ENCODE measurements around the gene WBP2. TPM values are rescaled to one million over a fixed set of nuclear protein-coding genes. Genes with fewer than 3 reads are reported as not detected.

Gene WBP2
- total RNA-seq, 1 donor from 2014 or later: 69.6 TPM

GRCh38 chr17:75823257-75824041, 31.7 kb downstream of the WBP2 start:
- Mint-ChIP-seq H3K27me3 (ENCODE audit: unreplicated experiment) (peaks cover 4% of the 10 kb centered on the region), H3K36me3 (ENCODE audit: low read depth, unreplicated experiment) (peaks cover 26% of the 10 kb centered on the region), H3K4me1 (ENCODE audit: unreplicated experiment) (peaks cover 5% of the 10 kb centered on the region), H3K27ac (ENCODE audit: unreplicated experiment) (no peak overlapping the region), H3K9me3 (ENCODE audit: unreplicated experiment) (no peaks in the 10 kb centered on the region), H3K4me3 (ENCODE audit: unreplicated experiment) (no peak overlapping the region)
- no peak for TF ChIP-seq CTCF (IDR thresholded peaks at IDR 0.05; ENCODE audit: unreplicated experiment)
- no peak for DNase-seq (ENCODE audit: low spot score)

- no peak overlapping the region for H3K27ac Mint-ChIP-seq (ENCODE audit: unreplicated experiment)
- no peak for TF ChIP-seq CTCF (IDR thresholded peaks at IDR 0.05; ENCODE audit: unreplicated experiment)
- peaks cover 4% of the 10 kb centered on the region for H3K27me3 Mint-ChIP-seq (ENCODE audit: unreplicated experiment)
- DNase-seq (ENCODE audit: low spot score): no peak
- no peaks in the 10 kb centered on the region for H3K4me1 Mint-ChIP-seq (ENCODE audit: unreplicated experiment)
- H3K36me3 Mint-ChIP-seq (ENCODE audit: low read depth, unreplicated experiment): peaks cover 26% of the 10 kb centered on the region
- no peaks in the 10 kb centered on the region for H3K9me3 Mint-ChIP-seq (ENCODE audit: unreplicated experiment)
- no peak overlapping the region for H3K4me3 Mint-ChIP-seq (ENCODE audit: unreplicated experiment)
Observed at GRCh38 chr17:75822800-75823166, 32.4 kb downstream of the WBP2 start.

- Mint-ChIP-seq H3K27me3 (ENCODE audit: unreplicated experiment) (peaks cover 4% of the 10 kb centered on the region), H3K4me3 (ENCODE audit: unreplicated experiment) (no peak overlapping the region), H3K9me3 (ENCODE audit: unreplicated experiment) (no peaks in the 10 kb centered on the region), H3K4me1 (ENCODE audit: unreplicated experiment) (no peaks in the 10 kb centered on the region), H3K36me3 (ENCODE audit: low read depth, unreplicated experiment) (peaks cover 26% of the 10 kb centered on the region), H3K27ac (ENCODE audit: unreplicated experiment) (no peak overlapping the region)
- no peak for TF ChIP-seq CTCF (IDR thresholded peaks at IDR 0.05; ENCODE audit: unreplicated experiment)
- DNase-seq (ENCODE audit: low spot score): no peak
Observed at GRCh38 chr17:75822119-75822799, 32.9 kb downstream of the WBP2 start.

GRCh38 chr17:75821552-75821951, 33.6 kb downstream of the WBP2 start:
- TF ChIP-seq CTCF (IDR thresholded peaks at IDR 0.05; ENCODE audit: unreplicated experiment): no peak
- DNase-seq (ENCODE audit: low spot score): no peak
- H3K36me3 Mint-ChIP-seq (ENCODE audit: low read depth, unreplicated experiment): peaks cover 30% of the 10 kb centered on the region
- H3K4me3 Mint-ChIP-seq (ENCODE audit: unreplicated experiment): peak overlapping the region; percentile 84
- no peaks in the 10 kb centered on the region for H3K4me1 Mint-ChIP-seq (ENCODE audit: unreplicated experiment)
- H3K27ac Mint-ChIP-seq (ENCODE audit: unreplicated experiment): no peak overlapping the region
- H3K27me3 Mint-ChIP-seq (ENCODE audit: unreplicated experiment): peaks cover 4% of the 10 kb centered on the region
- no peaks in the 10 kb centered on the region for H3K9me3 Mint-ChIP-seq (ENCODE audit: unreplicated experiment)
